ENCODE data around the gene ZNF804B.

DNA sequence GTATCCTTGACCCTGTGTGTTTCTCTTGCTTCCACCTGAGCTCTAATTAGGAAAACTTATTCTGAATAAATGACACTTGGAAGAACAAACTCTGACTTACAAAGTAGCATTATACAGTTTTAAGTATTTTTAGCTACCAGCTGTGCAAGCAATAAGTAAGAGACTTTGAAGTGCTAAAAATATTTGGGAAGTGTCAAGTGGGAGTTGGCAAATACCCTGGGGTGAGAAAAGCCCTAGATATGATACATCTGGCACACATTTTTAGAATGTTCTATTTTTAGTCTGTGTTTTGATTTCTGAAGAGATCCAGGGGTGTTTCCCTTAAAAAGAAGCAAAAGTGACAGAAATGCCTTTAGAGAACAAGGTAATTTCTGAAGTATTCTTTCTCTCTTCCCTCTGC is 168.8 kb downstream of the ZNF804B start:
- TF ChIP-seq, protein P1, sequence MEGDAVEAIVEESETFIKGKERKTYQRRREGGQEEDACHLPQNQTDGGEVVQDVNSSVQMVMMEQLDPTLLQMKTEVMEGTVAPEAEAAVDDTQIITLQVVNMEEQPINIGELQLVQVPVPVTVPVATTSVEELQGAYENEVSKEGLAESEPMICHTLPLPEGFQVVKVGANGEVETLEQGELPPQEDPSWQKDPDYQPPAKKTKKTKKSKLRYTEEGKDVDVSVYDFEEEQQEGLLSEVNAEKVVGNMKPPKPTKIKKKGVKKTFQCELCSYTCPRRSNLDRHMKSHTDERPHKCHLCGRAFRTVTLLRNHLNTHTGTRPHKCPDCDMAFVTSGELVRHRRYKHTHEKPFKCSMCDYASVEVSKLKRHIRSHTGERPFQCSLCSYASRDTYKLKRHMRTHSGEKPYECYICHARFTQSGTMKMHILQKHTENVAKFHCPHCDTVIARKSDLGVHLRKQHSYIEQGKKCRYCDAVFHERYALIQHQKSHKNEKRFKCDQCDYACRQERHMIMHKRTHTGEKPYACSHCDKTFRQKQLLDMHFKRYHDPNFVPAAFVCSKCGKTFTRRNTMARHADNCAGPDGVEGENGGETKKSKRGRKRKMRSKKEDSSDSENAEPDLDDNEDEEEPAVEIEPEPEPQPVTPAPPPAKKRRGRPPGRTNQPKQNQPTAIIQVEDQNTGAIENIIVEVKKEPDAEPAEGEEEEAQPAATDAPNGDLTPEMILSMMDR (conservative IDR thresholded peaks at IDR 0.05): no peak
- no peak for TF ChIP-seq EZH2 (IDR thresholded peaks at IDR 0.05; ENCODE audit: low read depth)
